HG02798 (cell line): ENCODE results near the gene ALDH1A2.
"Not testable (repeated sequence)": the region's sequence is repeated elsewhere in the genome, so short reads cannot be mapped to it uniquely, and the experiment has no call there.

Source experiments
- ATAC-seq: cut with Tn5 transposase; IDR thresholded peaks from one replicate; pipeline ENCODE4 v1.9.1; 2021; ENCODE audit warnings: mild to moderate bottlenecking; ENCODE audit not compliant: unreplicated experiment, poor library complexity

Gene ALDH1A2

DNA sequence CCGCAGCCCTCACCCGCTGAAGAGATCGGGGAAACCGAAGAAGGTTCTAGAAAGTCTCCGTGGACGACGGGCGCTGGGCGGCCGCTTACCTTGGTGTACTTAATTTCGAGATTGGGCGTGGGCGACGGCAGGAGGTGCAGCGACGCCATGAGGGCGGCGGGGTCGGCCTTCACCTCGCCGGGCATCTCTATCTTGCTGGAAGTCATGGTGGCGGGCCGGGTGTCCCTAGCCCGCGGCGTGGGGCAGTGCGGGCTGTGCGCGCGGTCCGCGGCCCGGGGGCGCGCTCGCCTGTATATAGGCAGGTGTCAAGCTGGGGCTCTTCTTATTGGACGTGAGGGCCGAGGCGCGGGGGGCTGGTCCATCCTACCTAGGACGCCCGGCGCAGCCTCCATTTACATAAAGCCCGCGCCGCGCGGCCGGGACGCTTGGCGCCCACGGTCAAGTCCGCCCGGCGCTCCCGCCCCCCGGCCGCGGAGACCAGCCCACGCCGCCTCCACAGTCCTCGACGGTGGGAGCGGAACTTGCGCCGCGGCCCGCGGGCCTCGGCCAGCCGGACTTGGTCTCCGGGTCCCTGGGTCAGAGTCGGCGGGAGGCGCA lies at the start of gene ALDH1A2:
Gene ALDH1A2 (minus strand): TSS at position 267 of the 597 bp plus-strand sequence. CDS start 61 bp downstream, at position 206.
- ATAC-seq: peak; percentile 15

DNA sequence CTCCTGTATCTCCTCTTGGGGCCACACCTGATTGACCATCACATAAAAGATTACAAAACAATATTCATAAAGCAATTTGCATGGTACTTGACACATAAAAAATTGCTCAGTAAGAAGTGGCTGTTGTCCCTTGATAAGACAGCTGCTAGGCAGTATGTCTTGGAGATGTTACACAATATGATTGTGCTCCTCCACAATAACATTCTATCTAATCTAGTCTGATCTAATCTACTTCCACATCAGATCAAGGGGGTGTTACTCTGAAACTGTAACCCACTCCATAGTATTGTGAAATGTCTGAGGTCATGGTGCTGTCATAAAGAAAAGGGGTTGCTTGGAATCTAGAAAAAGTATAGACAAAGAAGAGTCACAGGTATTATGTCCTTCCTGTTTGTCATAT lies 49.3 kb upstream of the ALDH1A2 start:
- no peak for ATAC-seq

DNA sequence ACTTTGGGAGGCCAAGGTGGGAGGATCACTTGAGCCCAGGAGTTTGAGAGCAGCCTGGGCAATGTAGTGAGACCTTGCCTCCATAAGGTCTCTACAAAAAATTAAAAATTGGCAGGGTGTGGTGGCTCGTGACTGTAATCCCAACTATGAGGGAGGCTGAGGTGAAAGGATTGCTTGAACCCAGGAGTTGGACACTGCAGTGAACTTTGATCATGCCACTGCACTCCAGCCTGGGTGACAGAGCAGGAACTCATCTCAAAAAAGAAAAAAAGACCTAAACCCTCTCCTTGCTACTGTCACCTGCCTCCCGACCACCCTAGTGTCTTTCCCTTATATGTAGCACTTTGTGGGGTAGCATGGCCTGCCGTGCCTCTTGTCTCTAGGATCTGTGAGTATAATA lies 48.9 kb upstream of the ALDH1A2 start:
- ATAC-seq: no peak

DNA sequence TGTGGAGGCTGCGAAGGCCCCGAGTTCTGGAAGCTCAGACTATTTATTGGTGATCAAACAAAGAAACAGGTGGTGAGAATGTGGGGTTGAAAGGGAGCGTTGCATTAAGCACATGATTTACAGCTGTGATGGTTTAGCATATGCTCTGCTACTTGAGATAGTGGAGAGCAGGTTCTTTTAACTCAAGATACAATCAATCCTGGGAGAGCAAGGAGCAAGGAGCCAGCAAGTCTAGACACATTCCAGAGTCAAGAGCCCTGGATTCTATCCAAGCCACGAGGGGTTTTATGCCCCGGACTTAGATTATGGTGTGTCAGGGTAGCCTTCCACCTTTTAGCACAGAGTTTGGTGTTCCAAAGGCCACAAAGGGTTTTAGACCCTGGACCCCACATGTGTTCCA lies 47.8 kb upstream of the ALDH1A2 start:
- not testable (repeated sequence) for ATAC-seq

DNA sequence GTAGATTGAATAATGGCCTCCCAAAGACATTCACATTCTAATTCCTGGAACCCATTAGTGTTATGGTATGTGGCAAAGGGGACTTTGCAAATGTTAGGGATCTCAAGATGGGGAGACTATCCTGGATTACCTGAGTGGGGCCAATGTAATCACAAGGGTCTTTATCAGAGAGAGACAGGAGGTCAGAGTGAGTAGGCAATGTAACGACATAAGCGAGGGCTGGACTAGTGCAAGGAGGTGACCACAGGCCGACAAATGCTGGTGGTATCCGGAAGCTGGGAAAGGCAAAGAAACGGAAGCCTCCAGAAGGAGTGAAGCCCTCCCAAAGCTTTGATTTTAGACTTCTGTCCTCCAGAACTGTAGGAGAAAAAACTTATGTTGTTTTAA lies 46.2 kb upstream of the ALDH1A2 start:
- no peak for ATAC-seq

DNA sequence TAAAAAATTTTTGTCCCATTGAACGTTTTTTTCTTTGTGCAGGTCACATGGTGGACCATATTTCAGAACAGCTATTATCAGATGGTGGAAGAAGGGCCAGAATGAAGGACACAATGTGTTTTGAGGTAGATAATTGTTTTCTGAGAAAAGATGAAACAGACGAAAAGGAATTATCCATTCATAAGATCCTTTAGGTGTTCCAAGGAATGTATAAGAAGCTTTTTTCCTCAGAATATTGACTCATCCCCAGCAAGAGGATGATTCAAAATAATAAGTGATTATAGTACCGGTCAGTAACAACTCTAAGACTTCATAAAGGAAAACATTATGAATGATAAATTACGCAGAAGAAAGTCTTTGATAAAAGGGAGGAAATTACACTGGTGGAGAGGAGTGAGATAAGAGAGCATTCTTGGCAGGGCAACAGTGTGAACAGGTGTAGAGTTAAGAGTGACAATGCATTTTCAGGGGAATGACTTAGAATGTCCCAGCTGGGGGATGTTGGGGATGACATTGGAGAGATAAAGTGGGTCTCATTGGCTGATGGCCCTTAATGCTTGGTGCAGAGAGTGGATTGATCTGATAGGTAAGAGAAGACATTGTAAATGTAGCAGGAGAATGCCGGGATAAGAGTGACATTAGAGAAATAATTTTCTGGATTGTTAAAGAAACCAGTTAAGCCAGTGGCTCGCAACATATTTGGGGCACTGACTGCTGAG lies 45.6 kb upstream of the ALDH1A2 start:
- no peak for ATAC-seq

DNA sequence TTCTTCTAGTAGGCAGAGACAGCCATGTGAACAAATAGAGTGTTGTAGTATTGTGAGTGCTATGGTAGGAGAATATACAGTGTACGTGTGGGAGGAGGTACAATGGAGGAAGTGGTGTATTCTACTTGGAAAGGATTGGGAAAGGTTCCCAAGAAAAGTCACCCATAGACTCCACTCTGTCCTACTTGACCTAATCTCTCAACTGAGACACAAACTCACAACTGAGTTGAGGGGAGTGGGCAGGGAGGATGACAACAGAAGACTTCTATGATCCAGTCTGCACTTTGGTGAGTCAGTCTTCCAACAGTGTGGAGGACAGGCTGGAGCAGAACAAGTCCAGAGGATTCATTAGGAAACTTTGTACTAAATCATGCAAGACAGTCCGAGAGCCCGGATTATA lies 43.9 kb upstream of the ALDH1A2 start:
- ATAC-seq: no peak

DNA sequence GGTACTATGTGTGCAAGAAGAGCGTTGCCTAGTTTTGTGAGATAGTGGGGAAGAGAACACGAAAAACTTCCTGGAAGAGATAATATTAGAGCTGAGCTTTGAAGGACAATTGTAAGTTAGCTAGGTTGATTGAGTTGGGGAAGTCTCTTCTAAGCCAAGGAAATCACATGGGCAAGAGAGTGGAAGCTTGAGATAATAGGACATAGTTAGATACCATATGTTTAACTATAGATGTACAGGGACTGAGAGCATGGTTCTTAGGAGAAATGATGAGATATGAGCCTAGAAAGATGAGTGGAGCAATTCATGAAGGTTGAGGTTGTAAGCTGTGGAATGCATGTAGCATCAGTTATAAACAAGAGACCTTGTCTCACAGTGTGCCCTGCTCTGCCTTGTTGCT lies 42.6 kb upstream of the ALDH1A2 start:
- ATAC-seq: no peak

DNA sequence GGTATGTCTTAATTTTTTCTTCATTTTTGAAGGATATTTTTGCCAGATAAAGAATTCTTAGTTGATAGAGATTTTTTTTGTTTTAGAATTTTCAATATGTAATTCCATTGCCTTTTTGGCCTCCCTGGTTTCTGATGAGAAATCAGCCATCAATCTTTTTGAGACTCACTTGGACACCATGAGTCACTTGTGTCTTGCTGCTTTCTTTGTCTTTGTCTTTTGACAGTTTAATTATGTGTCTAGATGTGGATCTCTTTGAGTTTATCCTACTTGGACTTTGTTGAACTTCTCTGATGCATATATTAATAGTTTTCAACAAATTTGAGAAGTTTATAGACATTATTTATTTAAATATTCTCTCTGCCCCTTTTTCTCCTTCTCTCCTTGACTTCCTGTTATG lies 38.0 kb upstream of the ALDH1A2 start:
- no peak for ATAC-seq

DNA sequence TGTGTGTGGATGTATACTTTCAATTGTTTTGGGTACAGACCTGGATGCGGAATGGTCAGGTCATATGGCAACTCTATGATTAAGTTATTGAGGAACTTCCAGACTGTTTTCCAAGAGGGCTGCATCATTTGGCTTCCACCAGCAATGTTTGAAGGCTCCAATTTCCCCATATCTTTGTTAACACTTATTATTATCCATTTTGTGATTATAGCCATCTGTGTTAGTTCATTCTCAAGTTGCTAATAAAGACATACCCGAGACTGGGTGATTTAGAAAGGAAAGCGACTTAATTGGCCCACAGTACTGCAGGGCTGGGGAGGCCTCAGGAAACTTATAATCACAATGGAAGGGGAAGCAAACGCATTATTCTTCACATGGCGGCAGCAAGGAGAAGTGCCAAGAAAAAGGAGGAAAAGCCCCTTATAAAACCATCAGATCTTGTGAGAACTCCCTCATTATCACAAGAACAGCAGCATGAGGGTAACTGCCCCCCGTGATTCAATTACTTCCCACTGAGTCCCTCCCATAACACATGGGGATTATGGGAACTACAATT lies 31.1 kb upstream of the ALDH1A2 start:
- no peak for ATAC-seq

DNA sequence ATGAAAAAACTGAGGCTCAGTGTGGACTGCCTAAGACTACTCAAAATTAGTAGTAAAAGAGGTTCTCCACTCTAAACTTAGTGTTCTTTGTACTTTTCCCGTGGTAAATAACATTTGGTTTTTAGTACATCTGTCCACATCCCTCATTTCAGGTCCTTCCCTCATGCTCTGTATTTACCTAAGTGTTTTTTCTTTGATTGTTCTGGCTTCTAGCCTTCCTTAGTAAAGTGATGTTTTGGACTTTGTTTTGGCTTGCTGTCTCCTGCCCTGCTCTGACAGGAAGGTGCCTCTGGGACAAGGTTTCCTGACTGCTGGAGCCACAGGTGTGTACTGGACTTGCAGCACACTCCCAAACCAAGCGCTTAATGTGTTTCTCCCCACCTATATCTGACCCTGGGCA lies 29.9 kb upstream of the ALDH1A2 start:
- no peak for ATAC-seq

DNA sequence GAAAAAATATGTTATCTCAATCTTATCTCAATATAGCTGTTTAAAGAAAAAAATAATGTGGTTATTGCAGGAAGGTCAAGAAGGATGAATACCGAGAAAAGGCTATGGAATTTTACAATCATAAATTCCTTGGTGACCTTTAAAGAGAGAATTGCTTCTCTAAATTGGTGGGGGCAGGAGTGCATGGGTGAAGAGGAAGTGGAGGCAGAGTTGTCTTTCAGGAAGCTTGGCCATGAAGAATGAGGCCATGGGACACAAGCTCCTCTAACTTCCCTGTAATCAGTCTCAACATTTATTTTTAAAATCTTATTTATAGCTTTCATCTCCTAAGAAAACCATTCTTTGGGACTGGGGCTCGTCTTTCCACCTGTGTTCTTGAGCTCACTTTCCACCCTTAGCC lies 22.4 kb upstream of the ALDH1A2 start:
- no peak for ATAC-seq

DNA sequence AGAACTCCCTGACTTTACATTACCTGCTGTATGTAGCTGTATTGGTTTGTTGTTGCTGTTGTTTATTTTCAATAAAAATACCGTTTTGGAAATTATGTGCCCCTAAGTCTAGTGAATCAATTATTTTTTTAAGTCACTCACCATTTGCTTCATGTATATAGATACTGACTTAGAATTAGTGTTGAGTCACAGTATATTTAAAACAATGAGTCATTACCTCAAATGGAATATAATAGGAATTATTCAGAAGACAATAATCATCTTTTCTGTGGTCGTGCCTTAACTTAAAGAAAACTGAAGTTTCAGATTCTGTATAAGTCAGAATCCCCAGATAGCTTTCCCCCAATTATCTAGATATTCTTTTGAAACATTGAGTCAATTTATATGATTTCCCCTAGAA lies 21.0 kb upstream of the ALDH1A2 start:
- no peak for ATAC-seq

DNA sequence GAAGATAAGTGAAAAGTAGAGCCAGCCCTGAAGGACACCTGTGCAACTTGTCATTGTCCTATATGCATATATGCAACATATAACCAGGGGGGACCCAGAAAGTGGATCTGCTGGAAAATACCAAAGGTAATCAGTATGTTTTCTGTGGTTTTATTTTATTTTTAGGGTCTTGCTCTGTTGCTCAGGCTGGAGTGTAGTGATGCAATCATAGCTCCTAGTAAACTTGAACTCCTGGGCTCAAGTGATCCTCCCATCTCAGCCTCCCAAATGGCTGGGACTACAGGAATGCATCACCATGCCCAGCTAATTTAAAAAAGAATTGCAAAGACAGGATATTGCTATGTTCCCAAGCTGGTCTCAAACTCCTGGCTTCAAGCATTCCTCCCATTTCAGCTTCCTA lies 18.0 kb upstream of the ALDH1A2 start:
- no peak for ATAC-seq

DNA sequence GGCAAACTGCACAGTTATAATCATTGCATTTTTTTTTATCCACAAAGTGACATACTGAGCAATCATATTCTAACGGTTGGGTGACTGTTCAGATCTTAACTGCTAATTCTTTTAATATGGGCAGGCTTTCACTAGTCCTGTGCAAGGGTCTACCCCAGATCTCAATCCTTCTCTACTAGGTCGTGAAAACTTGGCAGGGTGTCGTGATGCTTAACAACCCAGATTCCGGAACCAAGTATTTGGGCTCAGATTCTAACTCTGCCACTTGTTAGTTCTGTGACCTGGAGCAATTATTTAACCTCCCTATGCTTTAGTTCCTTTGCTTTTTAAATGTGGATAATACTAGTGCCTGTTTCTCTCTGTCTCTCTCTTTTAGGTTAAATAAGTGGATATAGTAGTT lies 16.4 kb upstream of the ALDH1A2 start:
- no peak for ATAC-seq

DNA sequence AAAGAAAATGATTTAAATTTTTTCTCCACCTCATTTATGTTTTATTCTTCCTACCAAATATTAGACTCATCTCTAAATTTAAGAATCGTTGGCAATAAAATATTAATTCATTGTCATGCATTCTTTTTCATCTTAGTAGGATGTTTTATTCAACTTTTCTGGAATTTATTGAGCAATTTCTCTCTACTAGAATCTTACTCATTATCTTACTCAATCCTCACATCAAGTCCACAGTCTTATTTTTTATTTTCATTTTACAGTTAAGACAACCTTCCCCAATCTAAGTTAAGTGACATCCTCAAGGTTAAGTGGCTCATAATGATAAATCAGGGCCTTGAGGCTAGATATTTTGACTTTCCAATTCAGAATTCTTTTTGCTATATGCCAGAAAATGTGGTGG lies 15.9 kb upstream of the ALDH1A2 start:
- ATAC-seq: no peak

DNA sequence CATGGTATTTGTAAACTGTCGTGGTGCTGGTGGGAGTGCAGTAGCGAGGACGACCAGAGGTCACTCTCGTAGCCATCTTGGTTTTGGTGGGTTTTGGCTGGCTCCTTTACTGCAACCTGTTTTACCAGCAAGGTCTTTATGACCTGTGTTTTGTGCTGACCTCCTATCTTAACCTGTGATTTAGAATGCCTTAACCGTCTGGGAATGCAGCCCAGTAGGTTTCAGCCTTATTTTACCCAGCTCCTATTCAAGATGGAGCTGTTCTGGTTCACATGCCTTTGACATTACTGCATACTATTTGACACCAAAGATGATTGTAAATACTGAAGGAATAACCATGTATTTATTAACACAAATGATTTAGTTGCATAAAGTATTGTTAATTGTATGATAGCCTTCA lies 15.4 kb upstream of the ALDH1A2 start:
- not testable (repeated sequence) for ATAC-seq

DNA sequence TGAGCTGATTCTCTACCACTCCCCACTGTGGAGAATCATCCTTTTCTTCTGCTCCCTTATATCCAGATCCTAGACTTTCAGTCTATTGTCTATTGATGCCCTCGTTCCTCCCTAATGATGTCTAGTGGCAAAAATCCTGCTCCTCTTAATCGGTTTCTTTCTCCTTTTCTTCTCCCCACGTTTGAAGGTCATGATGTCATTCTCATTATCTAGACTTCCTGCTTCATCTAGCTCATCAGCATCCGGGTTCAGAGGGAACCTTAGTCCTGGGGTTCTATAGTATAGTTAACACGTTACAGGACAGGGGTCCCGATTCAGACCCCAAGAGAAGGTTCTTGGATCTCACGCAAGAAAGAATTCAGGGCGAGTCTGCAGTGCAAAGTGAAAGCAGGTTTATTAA lies 14.9 kb upstream of the ALDH1A2 start:
- no peak for ATAC-seq

DNA sequence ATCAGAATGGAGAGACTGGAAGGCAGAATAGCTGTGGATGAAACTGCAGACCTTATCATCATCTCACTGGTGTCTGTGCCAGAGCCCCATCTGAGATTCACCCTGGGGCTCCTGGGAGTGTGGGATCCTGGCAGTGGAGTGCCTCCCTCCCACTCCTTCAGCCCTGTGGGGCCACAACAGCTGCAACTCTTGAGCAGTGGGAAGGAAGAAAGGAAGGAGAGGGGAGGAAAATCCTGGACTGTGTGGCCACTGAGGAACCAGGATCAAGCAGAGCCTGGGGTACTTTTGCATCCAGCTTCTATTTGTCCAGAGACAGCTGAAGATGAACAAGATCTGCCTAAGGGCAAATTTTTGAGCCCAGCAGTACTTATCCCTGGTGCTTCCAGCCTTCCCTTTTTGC lies 13.1 kb upstream of the ALDH1A2 start:
- no peak for ATAC-seq

DNA sequence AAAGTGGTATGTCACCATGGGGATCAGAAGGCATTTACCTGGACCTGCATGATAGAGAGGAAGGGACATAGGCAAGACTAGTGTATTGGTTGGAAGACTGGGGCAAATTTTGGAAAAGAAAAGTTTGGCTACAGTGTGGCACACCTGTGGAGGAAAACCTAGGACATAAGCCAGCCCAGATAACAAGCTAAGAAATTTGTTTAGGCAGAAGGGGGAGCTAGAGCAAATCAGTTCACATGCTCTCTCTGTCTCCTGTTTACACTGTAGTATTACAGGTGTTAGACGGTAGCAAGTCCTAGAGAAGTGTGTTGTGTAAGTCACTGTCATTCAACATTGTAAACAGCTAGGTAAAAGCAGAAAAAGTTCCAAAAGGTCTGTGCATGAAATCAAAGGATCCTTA lies 11.9 kb upstream of the ALDH1A2 start:
- ATAC-seq: no peak

DNA sequence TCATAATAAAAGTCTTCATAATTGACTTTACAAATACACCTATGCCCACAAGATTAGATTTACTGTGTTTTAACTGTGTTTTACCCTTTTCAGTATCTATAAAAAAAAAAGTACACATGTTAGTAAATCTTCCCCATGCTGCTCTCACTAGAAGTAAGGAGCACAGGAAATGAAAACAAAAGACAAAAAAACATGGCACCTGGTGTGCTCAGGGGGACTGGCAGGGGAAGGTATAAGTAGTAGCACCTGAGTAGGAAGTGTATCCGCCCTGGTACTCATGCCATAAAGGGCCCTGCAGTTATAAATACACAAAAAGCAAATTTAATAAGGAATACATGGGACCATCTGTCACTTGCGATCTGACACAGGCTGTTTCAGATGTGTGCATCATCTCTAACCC lies 8.9 kb upstream of the ALDH1A2 start:
- ATAC-seq: no peak

DNA sequence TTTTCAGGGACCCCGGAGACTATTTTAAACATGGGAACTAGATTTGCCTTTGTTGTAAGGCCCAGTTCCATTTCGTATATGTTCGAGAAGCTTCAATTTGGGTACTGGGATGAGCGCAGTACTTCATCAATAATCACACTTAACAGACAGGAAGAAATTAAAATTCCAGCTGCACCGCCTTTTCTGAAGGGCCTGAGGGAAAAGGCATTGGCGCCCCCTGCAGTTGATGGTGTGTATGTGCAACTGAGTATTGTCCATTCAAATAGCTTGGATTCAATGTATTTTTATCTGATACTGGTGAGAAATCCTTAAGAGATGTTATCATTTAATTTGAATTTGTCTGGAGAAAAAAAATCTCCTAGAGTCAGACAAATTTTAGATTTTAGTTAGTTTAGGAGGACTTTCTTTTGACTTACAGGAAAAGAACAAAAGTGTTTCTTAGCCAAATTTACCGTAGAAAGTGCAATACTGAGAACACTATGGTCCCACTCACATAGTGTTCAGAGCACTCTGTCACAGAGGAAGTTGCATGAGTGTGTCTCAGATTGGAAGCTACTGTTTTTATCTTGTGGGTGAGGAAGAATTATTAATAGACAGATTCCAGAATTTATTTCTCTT lies 5.4 kb upstream of the ALDH1A2 start:
- ATAC-seq: no peak
